Suprapubic skin (tissue), 4 donors: Measurements from ENCODE around the gene SLC27A6. TPM values are rescaled to one million over a fixed set of nuclear protein-coding genes. Genes with fewer than 3 reads are reported as not detected.

Experiments used
- DNase-seq, 2 donors: peaks; one replicate each; pipeline ENCODE4 v3.0.0-alpha.2; 2019; ENCODE audit warnings: low spot score in 2 of 2
- H3K27ac ChIP-seq: fragments of 200-600 bp; sonication (generic); one replicate; pipeline ENCODE4 v1.5.1; 2019
- H3K27me3 ChIP-seq: fragments of 200-600 bp; sonication (generic); one replicate; pipeline ENCODE4 v1.5.1; 2019
- H3K36me3 ChIP-seq: fragments of 200-600 bp; sonication (generic); one replicate; pipeline ENCODE4 v1.5.1; 2019
- H3K4me1 ChIP-seq: fragments of 200-600 bp; sonication (generic); one replicate; pipeline ENCODE4 v1.5.1; 2019
- H3K4me3 ChIP-seq: fragments of 200-600 bp; sonication (generic); one replicate; pipeline ENCODE4 v1.5.1; 2019; ENCODE audit warnings: mild to moderate bottlenecking
- H3K9me3 ChIP-seq: fragments of 200-600 bp; sonication (generic); one replicate; pipeline ENCODE4 v1.5.1; 2019
- EP300 ChIP-seq: sonication (generic); formaldehyde crosslinking; IDR thresholded peaks from one replicate; pipeline ENCODE4 v1.6.1; 2017; ENCODE audit warnings: antibody characterized with exemption
- POLR2A ChIP-seq, 2 donors: fragments of 450-650 bp; IDR thresholded peaks; one replicate each; pipeline ENCODE4 v1.6.1; 2017; ENCODE audit warnings: antibody characterized with exemption in 2 of 2, mild to moderate bottlenecking in 2 of 2, moderate library complexity in 2 of 2
- POLR2AphosphoS5 ChIP-seq, 3 donors: sonication (generic); formaldehyde crosslinking; IDR thresholded peaks; one replicate each; pipeline ENCODE4 v1.6.1; 2017; ENCODE audit warnings: antibody characterized with exemption in 3 of 3
- WGBS: methylation state at CpG from one replicate; pipeline ENCODE4 v1.1.5; 2018; 5-methylcytosine and 5-hydroxymethylcytosine counted together
- total RNA-seq, 4 donors: library from RNA; depleted of rRNA; stranded (reverse); fragments of >200 nt; gene quantifications; one replicate each; pipeline ENCODE4 v1.1.0, GENCODE V29; 2016
- TF ChIP-seq, protein P1 (sequence below), 2 donors: fragments of 200-600 bp in 1 of 2; fragments of 450-650 bp in 1 of 2; sonication (generic) in 1 of 2; IDR thresholded peaks; one replicate each; pipeline ENCODE4 v1.5.1; 2016 to 2019; ENCODE audit warnings: antibody characterized with exemption in 2 of 2, mild to moderate bottlenecking in 1 of 2, moderate library complexity in 1 of 2

Gene SLC27A6
- total RNA-seq, 4 donors from 2014 or later: 0.40 to 6.7 (median 2.3) TPM

GRCh38 chr5:129002527-129002842, 37.2 kb downstream of the SLC27A6 start:
- no peak for DNase-seq
- H3K9me3 ChIP-seq: no peaks in the 10 kb centered on the region
- 72% methylated on average over 2 of the region's 2 CpGs for WGBS
- H3K36me3 ChIP-seq: no peaks in the 10 kb centered on the region
- H3K4me3 ChIP-seq: no peak overlapping the region
- H3K27ac ChIP-seq: no peak overlapping the region
- H3K4me1 ChIP-seq: no peaks in the 10 kb centered on the region
- H3K27me3 ChIP-seq: no peaks in the 10 kb centered on the region
- TF ChIP-seq POLR2A (IDR thresholded peaks at IDR 0.05) (no peak), POLR2AphosphoS5 (IDR thresholded peaks at IDR 0.05) (no peak), EP300 (no peak)
- TF ChIP-seq, protein P1, sequence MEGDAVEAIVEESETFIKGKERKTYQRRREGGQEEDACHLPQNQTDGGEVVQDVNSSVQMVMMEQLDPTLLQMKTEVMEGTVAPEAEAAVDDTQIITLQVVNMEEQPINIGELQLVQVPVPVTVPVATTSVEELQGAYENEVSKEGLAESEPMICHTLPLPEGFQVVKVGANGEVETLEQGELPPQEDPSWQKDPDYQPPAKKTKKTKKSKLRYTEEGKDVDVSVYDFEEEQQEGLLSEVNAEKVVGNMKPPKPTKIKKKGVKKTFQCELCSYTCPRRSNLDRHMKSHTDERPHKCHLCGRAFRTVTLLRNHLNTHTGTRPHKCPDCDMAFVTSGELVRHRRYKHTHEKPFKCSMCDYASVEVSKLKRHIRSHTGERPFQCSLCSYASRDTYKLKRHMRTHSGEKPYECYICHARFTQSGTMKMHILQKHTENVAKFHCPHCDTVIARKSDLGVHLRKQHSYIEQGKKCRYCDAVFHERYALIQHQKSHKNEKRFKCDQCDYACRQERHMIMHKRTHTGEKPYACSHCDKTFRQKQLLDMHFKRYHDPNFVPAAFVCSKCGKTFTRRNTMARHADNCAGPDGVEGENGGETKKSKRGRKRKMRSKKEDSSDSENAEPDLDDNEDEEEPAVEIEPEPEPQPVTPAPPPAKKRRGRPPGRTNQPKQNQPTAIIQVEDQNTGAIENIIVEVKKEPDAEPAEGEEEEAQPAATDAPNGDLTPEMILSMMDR (IDR thresholded peaks at IDR 0.05): no peak

DNA sequence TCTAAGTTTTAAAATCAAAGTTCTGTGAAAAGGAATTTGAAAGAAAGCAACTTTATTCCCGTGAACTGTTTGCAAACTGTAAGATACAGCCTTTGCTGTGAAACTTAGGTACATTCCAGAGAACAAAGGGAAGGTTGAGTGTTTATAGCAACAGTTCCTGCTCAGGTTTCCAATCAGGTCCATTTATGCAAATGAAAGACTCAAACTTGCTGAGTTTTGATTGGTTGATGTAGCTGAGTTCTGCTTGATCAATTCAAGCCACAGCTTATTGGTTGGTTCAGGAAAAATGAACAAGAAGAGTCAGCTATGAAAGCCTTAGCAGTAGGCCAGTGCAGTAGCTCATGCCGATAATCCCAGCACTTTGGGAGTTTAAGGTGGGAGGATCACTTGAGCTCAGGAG, 37.9 kb downstream of the SLC27A6 start:
- no peak overlapping the region for H3K27ac ChIP-seq
- 64% methylated on average over 2 of the region's 2 CpGs for WGBS
- no peaks in the 10 kb centered on the region for H3K27me3 ChIP-seq
- TF ChIP-seq, protein P1 (IDR thresholded peaks at IDR 0.05): no peak
- TF ChIP-seq EP300: no peak
- no peak for TF ChIP-seq POLR2A (IDR thresholded peaks at IDR 0.05)
- no peak for TF ChIP-seq POLR2AphosphoS5 (IDR thresholded peaks at IDR 0.05)
- no peaks in the 10 kb centered on the region for H3K4me1 ChIP-seq
- no peak overlapping the region for H3K4me3 ChIP-seq
- no peak for DNase-seq
- no peaks in the 10 kb centered on the region for H3K36me3 ChIP-seq
- H3K9me3 ChIP-seq: no peaks in the 10 kb centered on the region

- no peaks in the 10 kb centered on the region for H3K9me3 ChIP-seq
- WGBS: 69% methylated on average over 4 of the region's 4 CpGs
- H3K4me1 ChIP-seq: no peaks in the 10 kb centered on the region
- H3K27ac ChIP-seq: no peak overlapping the region
- TF ChIP-seq POLR2AphosphoS5 (IDR thresholded peaks at IDR 0.05): no peak
- H3K36me3 ChIP-seq: no peaks in the 10 kb centered on the region
- H3K4me3 ChIP-seq: no peak overlapping the region
- no peak for DNase-seq
- no peaks in the 10 kb centered on the region for H3K27me3 ChIP-seq
These were observed 48.9 kb downstream of the SLC27A6 start for GRCh38 chr5:129014185-129014584.

DNA sequence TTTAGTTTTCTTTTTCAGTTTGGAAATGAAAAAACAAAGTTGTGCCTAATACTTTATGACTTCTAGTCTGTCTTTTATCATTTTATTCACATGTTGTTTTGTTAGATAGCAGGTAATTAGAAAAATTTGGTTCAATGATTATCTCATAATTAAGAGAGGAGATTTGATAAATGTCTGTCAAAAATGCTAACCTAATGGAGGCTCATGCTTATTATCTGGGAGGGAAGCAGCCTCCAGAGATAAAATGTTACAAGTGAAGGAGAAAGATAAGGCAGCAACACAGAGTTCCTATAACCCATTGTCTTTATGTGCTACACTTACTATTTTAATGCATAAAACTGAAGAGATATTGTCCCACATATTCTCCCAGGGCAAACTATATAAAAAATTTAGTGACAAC, 53.5 kb downstream of the SLC27A6 start:
- H3K9me3 ChIP-seq: no peaks in the 10 kb centered on the region
- no peak overlapping the region for H3K4me3 ChIP-seq
- no peaks in the 10 kb centered on the region for H3K27me3 ChIP-seq
- no peak for TF ChIP-seq POLR2AphosphoS5 (IDR thresholded peaks at IDR 0.05)
- H3K27ac ChIP-seq: no peak overlapping the region
- DNase-seq: no peak
- no peaks in the 10 kb centered on the region for H3K36me3 ChIP-seq
- H3K4me1 ChIP-seq: no peaks in the 10 kb centered on the region

DNA sequence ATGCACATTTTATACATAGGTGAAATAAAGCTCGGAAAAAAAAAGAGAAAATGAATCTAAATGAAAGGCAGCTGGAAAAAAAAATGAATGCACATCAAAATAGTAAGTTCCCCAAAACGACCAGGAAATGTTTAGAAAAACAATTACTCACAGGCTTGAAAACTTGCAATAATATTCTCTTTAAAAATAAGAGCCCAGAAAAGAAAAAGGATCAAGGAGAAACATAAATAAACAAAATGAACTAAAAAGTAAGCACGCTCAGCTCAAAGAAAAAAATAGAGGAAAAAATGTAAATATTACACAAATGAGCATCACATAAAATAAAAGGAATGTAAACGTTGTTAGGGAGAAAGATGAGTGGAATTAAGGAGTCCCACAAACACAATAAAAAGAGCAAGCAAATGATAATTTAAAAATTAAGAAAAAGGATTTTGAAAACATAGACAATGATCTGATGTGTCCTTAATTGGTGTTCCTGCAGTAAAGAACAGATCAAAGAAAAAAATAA, 54.2 kb downstream of the SLC27A6 start:
- no peak overlapping the region for H3K4me3 ChIP-seq
- no peaks in the 10 kb centered on the region for H3K4me1 ChIP-seq
- TF ChIP-seq POLR2A (IDR thresholded peaks at IDR 0.05): no peak
- TF ChIP-seq, protein P1 (IDR thresholded peaks at IDR 0.05): no peak
- TF ChIP-seq EP300: no peak
- TF ChIP-seq POLR2AphosphoS5 (IDR thresholded peaks at IDR 0.05): no peak
- no peaks in the 10 kb centered on the region for H3K9me3 ChIP-seq
- no peak overlapping the region for H3K27ac ChIP-seq
- no peaks in the 10 kb centered on the region for H3K27me3 ChIP-seq
- 55% methylated on average over 4 of the region's 4 CpGs for whole genome bisulfite sequencing
- no peaks in the 10 kb centered on the region for H3K36me3 ChIP-seq
- no peak for DNase-seq

- H3K27ac ChIP-seq: no peak overlapping the region
- H3K27me3 ChIP-seq: no peaks in the 10 kb centered on the region
- no peaks in the 10 kb centered on the region for H3K36me3 ChIP-seq
- no peak for DNase-seq
- no peak overlapping the region for H3K4me3 ChIP-seq
- H3K9me3 ChIP-seq: no peaks in the 10 kb centered on the region
- H3K4me1 ChIP-seq: no peaks in the 10 kb centered on the region
- TF ChIP-seq, protein P1 (IDR thresholded peaks at IDR 0.05): no peak
- TF ChIP-seq POLR2AphosphoS5 (IDR thresholded peaks at IDR 0.05) (no peak), POLR2A (IDR thresholded peaks at IDR 0.05) (no peak), EP300 (no peak)
- WGBS: 92% methylated on average over 4 of the region's 4 CpGs
These were observed 55.4 kb downstream of the SLC27A6 start for GRCh38 chr5:129020683-129021082.
